Activated CD4-positive, alpha-beta T cell treated with anti-CD3 and anti-CD28 coated beads, Interleukin-2, amount 50 U/mL, for 1 hour (primary cell): Measurements from ENCODE around the gene LYVE1.

Experiments
- DNase-seq: peaks from one replicate; pipeline ENCODE4 v3.0.0-alpha.2; 2020

The LYVE1 gene

GRCh38 chr11:10591741-10592140 is 23.3 kb upstream of the LYVE1 start:
- no peak for DNase-seq

GRCh38 chr11:10590218-10590915 is 21.9 kb upstream of the LYVE1 start:
- DNase-seq: no peak

DNA sequence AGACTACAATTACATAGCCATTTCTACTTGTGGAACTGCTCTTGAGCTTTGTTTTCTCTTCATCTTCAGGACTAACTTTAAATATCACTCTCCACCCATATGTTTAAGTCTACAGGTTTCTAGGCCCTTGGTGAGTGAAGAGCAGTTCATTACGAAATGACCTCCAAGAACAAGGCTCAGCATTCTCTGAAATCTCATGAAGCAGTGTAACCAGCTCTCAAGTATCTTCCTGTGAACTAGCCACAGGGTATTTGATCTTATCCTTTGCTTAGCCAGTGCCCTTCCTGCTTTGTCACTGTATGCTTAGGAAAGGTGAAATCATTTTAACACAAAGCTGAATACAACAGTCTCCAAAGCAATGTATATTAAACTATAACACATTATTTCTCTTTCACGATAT is 20.4 kb upstream of the LYVE1 start:
- DNase-seq: no peak

GRCh38 chr11:10587995-10588394 is 19.5 kb upstream of the LYVE1 start:
- DNase-seq: no peak

GRCh38 chr11:10587388-10587787 is 18.9 kb upstream of the LYVE1 start:
- DNase-seq: no peak

DNA sequence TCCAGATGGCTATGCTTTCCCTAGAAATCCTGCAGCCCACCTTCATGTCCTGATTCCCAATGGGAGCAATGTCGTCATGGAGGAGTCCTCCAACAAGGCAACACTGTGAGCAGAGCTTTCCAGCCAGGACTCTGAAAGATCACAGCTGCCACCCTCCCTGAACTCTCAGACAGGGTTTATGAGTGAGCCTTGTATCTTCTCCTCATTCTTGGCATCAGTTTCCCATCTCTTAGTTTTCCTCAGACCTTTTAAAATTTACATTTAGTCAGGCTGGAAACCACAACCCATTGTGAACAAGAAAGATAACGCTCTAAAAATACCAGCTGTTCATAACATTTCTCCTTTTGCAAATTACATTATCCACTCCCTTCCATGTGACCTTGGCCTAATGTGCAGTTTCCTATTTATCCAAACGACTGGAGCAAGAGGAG is 15.6 kb upstream of the LYVE1 start:
- no peak for DNase-seq

DNA sequence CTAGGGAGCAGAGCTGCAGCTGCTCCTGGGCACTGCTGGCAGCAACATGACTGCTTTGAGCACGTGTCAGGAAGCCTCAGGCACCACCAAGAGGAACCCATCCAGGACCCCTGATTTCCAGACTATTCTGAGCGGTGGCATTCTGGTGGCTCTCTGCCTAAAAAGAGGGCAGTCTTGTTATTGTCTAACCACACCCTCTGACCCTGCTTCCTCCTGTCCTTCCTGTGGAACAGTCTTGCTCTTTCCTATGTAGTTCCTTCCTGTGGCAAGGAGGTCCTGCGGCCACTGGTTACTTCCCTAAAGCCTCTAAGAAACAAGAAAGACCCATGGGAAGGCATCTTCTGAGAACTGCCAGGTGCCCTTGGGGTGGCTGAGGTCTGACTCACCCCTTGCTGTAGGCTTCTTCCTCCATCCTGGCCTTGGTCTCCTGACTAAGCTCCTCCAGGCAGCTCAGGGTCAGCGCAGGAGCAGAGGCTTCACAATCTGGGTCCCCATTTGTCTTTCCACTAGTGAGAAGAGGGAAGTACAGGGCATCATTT is 13.1 kb upstream of the LYVE1 start:
- no peak for DNase-seq

- DNase-seq: no peak
Measured at GRCh38 chr11:10580623-10581022, 12.2 kb upstream of the LYVE1 start.

- no peak for DNase-seq
Measured at GRCh38 chr11:10579700-10580099, 11.2 kb upstream of the LYVE1 start.

- no peak for DNase-seq
Measured at GRCh38 chr11:10576035-10576398, 7.6 kb upstream of the LYVE1 start.

DNA sequence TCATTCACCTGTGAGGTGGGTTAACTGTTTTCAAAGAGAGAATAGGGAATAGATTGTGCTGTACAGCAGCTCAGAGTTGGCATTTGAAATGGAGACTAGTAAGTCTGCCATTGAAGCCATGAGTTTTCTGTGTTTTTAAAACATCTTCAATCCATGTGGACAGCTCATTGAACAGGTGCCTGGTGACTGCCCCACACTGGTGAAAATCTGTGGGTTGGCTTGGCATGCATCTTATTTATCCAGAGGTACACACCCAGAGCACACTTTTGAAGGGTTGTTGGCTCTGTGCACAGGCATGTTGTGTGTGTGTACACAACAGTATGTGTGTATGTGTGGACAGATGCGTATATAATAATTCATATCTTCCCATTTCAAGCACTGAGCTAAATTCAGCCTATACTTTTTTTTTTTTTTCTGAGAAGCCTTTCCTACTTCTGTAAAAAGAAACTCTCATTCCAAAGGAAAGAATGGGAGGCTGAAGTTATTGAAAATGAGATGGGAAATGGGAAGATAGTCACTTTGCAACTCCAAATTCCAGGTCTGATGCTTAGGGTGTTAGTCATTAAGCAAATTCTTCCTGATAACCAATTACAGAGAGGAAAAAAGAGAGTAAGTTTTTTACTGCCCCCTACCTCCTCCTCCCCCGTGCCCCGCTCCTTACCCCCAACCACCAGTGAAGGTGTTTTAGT is 7.0 kb upstream of the LYVE1 start:
- DNase-seq: no peak

DNA sequence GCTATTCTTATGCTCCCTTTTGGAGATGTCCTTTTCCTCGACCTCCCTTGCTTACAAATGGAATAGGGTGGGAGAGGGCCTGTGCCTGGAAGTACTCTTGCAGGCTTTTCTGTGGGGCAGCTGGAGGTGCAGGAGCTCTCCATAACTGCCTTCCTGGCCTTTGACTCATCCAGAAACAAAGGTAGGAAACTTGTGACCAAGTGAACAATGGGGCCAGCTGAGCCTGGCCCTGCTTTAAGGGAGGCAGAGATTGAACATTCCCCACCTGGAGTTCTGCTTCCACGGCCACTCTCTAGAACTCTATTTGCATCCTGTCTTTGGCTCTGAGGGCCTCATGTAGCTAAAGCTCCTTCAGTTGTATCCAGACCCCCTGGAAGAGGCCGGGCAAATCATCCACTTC is 5.1 kb upstream of the LYVE1 start:
- no peak for DNase-seq

GRCh38 chr11:10573028-10573427 is 4.6 kb upstream of the LYVE1 start:
- no peak for DNase-seq

DNA sequence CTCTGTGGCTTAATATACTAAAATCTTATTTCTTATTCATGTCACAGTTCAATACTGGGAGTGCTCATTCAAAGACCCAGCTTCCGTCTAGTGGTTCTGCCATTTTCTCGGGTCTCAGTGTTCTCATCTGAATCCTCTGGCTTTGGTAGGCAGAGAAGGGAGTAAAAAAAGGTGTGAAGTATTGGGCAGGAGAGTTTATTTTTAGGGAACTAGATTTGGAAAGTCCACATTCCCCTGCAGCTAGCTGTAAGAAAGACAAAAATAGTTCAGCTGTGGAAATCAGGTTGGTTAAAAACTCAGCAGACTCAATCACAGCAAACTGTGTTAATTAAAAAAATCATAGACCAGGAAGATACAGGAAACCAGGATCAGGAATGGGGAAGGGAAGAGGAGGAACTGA is 4.1 kb upstream of the LYVE1 start:
- DNase-seq: no peak

GRCh38 chr11:10567446-10567845 is 1.0 kb downstream of the LYVE1 start:
- no peak for DNase-seq

- no peak for DNase-seq
Measured at GRCh38 chr11:10566257-10566957, 2.1 kb downstream of the LYVE1 start.

DNA sequence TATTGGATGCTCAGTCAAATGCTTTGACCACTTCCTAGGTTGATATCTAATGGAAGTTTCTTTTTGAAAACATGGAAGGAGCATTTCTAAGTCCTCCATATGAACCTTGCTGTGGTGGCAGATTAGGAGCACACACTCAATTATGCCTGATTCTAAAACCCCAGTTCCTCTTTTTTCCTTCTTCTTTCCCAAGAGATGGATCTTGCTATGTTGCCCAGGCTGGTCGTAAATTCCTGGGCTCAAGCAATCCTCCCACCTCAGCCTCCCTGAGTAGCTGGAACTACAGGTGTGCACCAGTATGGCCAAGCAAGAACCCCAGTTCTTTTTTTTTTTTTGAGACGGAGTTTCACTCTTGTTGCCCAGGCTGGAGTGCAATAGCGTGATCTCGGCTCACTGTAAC is 3.0 kb downstream of the LYVE1 start:
- DNase-seq: no peak

GRCh38 chr11:10564696-10565318 is 3.7 kb downstream of the LYVE1 start:
- DNase-seq: no peak

DNA sequence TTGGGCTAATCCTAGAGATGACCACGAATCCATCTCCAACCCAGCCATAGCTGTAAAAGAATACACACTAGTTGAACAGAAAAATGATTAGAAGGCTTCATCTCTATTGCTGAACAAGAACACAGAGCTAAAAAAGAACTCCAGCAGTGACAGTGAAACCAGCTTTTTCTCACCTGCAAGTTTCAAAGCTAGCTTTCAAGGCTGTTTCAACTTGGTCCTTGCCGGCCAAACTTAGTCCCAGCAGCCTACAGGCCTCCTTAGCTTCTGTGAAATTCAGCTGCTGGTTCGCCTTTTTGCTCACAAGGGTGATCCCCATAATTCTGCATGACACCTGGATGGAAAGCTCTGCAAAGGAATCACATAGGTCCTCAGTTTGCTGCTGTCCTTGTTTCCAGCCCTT is 4.4 kb downstream of the LYVE1 start:
- no peak for DNase-seq

- DNase-seq: no peak
Measured at GRCh38 chr11:10561947-10562346, 6.5 kb downstream of the LYVE1 start.

GRCh38 chr11:10561043-10561818 is 7.2 kb downstream of the LYVE1 start:
- DNase-seq: no peak

DNA sequence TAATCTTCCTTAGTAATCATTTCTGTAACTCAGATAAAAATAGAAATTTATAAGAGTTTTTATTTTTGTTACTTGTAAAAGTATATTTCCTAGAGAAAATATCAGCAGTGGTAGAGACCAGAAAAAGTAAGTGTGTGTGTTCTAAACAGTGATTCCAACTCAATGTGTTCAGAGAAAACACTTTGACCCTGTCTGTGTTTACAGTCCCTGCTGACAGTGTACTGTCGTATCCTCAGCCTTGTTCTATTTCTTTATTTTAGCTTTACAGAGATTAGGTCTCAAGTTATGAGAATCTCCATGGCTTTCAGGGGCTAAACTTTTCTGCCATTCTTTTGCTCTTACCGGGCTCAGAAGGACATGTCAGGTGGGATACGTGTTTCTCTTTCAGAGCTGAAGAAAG is 10.2 kb downstream of the LYVE1 start:
- no peak for DNase-seq

GRCh38 chr11:10556590-10556989 is 11.9 kb downstream of the LYVE1 start:
- no peak for DNase-seq
